Panc1 (cell line): Measurements from ENCODE around the gene NUP210. TPM values are rescaled to one million over a fixed set of nuclear protein-coding genes. Genes with fewer than 3 reads are reported as not detected.

ENCODE experiments used
- ATAC-seq: fragments of 200-7000 bp; cut with Tn5 transposase; 2 replicates; pipeline ENCODE4 v1.9.1; 2020; ENCODE audit warnings: mild to moderate bottlenecking, moderate library complexity
- BruUV-seq: library from RNA; stranded (reverse); fragments of 400-500 nt; replicated peaks from 2 replicates; lab custom pipeline; 2021; lab: Mats Ljungman, UMichigan
- CTCF ChIA-PET: fragments of 300-600 bp; sonication (Branson Sonifier 250); formaldehyde crosslinking; loops from one replicate; lab custom pipeline; 2022; ENCODE audit warnings: antibody characterized with exemption; lab: Charles Lee
- POLR2A ChIA-PET: fragments of 300-600 bp; sonication (Branson Sonifier 250); formaldehyde crosslinking; loops from one replicate; lab custom pipeline; 2022; ENCODE audit warnings: antibody characterized with exemption; lab: Charles Lee
- DNase-seq: peaks from one replicate; pipeline ENCODE4 v3.0.0-alpha.2; 2010; ENCODE audit warnings: low read depth, low spot score
- H3K27ac ChIP-seq: 2 replicates; pipeline ENCODE4 v1.5.1; 2011; ENCODE audit warnings: mild to moderate bottlenecking, low read length, inconsistent platforms
- H3K27me3 ChIP-seq: fragments of 200-500 bp; sonication (Bioruptor generic); 2 replicates; pipeline ENCODE4 v1.6.0; 2014; ENCODE audit warnings: low read length, inconsistent platforms; ENCODE audit not compliant: control insufficient read depth, insufficient read depth
- H3K36me3 ChIP-seq: fragments of 200-500 bp; sonication (Bioruptor generic); 2 replicates; pipeline ENCODE4 v1.5.1; 2014; ENCODE audit warnings: inconsistent platforms, mild to moderate bottlenecking, low read length, moderate library complexity; ENCODE audit not compliant: control insufficient read depth, insufficient read depth
- H3K4me1 ChIP-seq: 2 replicates; pipeline ENCODE4 v1.5.1; 2011; ENCODE audit warnings: inconsistent platforms, mild to moderate bottlenecking, low read length, moderate library complexity; ENCODE audit not compliant: control insufficient read depth, insufficient read depth
- H3K4me3 ChIP-seq, 2 experiments: 2 replicates each; pipeline ENCODE4 v1.5.1; 2011 to 2012; ENCODE audit warnings: low read depth in 2 of 2, low read length in 2 of 2, mild to moderate bottlenecking in 2 of 2, inconsistent platforms in 1 of 2, moderate library complexity in 1 of 2
- H3K9me3 ChIP-seq: fragments of 200-500 bp; sonication (Bioruptor generic); 2 replicates; pipeline ENCODE4 v1.5.1; 2014; ENCODE audit warnings: low read depth, mild to moderate bottlenecking, inconsistent platforms, low read length, moderate library complexity; ENCODE audit not compliant: control insufficient read depth, insufficient read depth
- POLR2AphosphoS5 ChIP-seq: IDR thresholded peaks from 2 replicates; pipeline ENCODE4 v1.6.1; 2012; ENCODE audit warnings: mild to moderate bottlenecking, low read depth, low read length, moderate library complexity
- REST ChIP-seq, 2 experiments: IDR thresholded peaks; 2 replicates each; pipeline ENCODE4 v1.6.1; 2011 to 2012; ENCODE audit warnings: low read depth in 2 of 2, control low read depth in 1 of 2, low read length in 1 of 2, mild to moderate bottlenecking in 1 of 2, moderate library complexity in 1 of 2; ENCODE audit not compliant: insufficient read depth in 1 of 2
- SIN3A ChIP-seq: IDR thresholded peaks from 2 replicates; pipeline ENCODE4 v1.6.1; 2012; ENCODE audit warnings: low read depth, mild to moderate bottlenecking, low read length, moderate library complexity, borderline replicate concordance; ENCODE audit not compliant: insufficient read depth
- TCF7L2 ChIP-seq: IDR thresholded peaks from 2 replicates; pipeline ENCODE4 v1.6.1; 2011; ENCODE audit warnings: mild to moderate bottlenecking, low read depth, low read length, inconsistent platforms
- in situ Hi-C: cut with HindIII; loops from 2 replicates; pipeline ENCODE4 v1.10.0; 2016; ENCODE audit warnings: low sequenced_read_pairs, low pct_unique_long_range_greater_than_20kb
- intact Hi-C: fragments of 100-400 bp; cut with micrococcal nuclease; formaldehyde crosslinking; loops from one replicate; pipeline ENCODE4 v1.10.0; 2022; ENCODE audit not compliant: unreplicated experiment
- total RNA-seq: library from RNA; stranded (reverse); gene quantifications from one replicate; pipeline ENCODE4 v1.2.1, GENCODE V29; 2021; ENCODE audit not compliant: unreplicated experiment
- TF ChIP-seq, protein P1 (sequence below): fragments of 450-650 bp; IDR thresholded peaks from 2 replicates; pipeline ENCODE4 v1.5.1; 2017; ENCODE audit warnings: mild to moderate bottlenecking

The NUP210 gene
- total RNA-seq, 1 experiment from 2014 or later = 36.8 TPM

- H3K36me3 ChIP-seq = no peaks in the 10 kb centered on the region
- ATAC-seq (no peak), DNase-seq (no peak)
- intact Hi-C loops (no loop called here), in situ Hi-C loops (no loop called here)
- no peak overlapping the region for H3K4me3 ChIP-seq
- ChIA-PET POLR2A (no interaction called here), CTCF (no interaction called here)
- no peaks in the 10 kb centered on the region for H3K9me3 ChIP-seq
- H3K27me3 ChIP-seq = no peaks in the 10 kb centered on the region
- no peaks in the 10 kb centered on the region for H3K4me1 ChIP-seq
- no peak overlapping the region for H3K27ac ChIP-seq
- BruUV-seq = no TSS peak
- no peak for TF ChIP-seq SIN3A
These were observed 16.3 kb downstream of the NUP210 start for GRCh38 chr3:13403847-13404246.

GRCh38 chr3:13403213-13403819 is 16.8 kb downstream of the NUP210 start:
- TF ChIP-seq, protein P1, sequence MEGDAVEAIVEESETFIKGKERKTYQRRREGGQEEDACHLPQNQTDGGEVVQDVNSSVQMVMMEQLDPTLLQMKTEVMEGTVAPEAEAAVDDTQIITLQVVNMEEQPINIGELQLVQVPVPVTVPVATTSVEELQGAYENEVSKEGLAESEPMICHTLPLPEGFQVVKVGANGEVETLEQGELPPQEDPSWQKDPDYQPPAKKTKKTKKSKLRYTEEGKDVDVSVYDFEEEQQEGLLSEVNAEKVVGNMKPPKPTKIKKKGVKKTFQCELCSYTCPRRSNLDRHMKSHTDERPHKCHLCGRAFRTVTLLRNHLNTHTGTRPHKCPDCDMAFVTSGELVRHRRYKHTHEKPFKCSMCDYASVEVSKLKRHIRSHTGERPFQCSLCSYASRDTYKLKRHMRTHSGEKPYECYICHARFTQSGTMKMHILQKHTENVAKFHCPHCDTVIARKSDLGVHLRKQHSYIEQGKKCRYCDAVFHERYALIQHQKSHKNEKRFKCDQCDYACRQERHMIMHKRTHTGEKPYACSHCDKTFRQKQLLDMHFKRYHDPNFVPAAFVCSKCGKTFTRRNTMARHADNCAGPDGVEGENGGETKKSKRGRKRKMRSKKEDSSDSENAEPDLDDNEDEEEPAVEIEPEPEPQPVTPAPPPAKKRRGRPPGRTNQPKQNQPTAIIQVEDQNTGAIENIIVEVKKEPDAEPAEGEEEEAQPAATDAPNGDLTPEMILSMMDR = no peak
- TF ChIP-seq SIN3A = no peak
- no peak for TF ChIP-seq REST (IDR thresholded peaks at IDR 0.05; ENCODE audit: insufficient read depth in 1 of 2, low read depth in 2 of 2, low read length in 1 of 2)
- TF ChIP-seq POLR2AphosphoS5 = no peak
- TF ChIP-seq TCF7L2 = no peak
- ChIA-PET POLR2A (no interaction called here), CTCF (no interaction called here)
- H3K4me3 ChIP-seq = no peak overlapping the region
- DNase-seq (no peak), ATAC-seq (no peak)
- H3K27me3 ChIP-seq = no peaks in the 10 kb centered on the region
- no TSS peak for BruUV-seq
- no peaks in the 10 kb centered on the region for H3K36me3 ChIP-seq
- in situ Hi-C loops = no loop called here
- no peak overlapping the region for H3K27ac ChIP-seq
- intact Hi-C loops = no loop called here
- H3K4me1 ChIP-seq = no peaks in the 10 kb centered on the region
- no peaks in the 10 kb centered on the region for H3K9me3 ChIP-seq

GRCh38 chr3:13401149-13401548 is 19.0 kb downstream of the NUP210 start:
- ATAC-seq = no peak
- Histone ChIP-seq H3K4me3 (no peak overlapping the region), H3K9me3 (no peaks in the 10 kb centered on the region), H3K27ac (no peak overlapping the region), H3K4me1 (no peaks in the 10 kb centered on the region), H3K36me3 (no peaks in the 10 kb centered on the region), H3K27me3 (no peaks in the 10 kb centered on the region)
- in situ Hi-C loops (no loop called here), intact Hi-C loops (no loop called here)
- no peak for DNase-seq
- no TSS peak for BruUV-seq
- POLR2A ChIA-PET = no interaction called here
- CTCF ChIA-PET = no interaction called here
- TF ChIP-seq TCF7L2 (no peak), REST (IDR thresholded peaks at IDR 0.05; ENCODE audit: insufficient read depth in 1 of 2, low read depth in 2 of 2, low read length in 1 of 2) (no peak), POLR2AphosphoS5 (no peak), SIN3A (no peak)
- TF ChIP-seq, protein P1 = no peak
